Mesothelial cell of epicardium (in vitro differentiated cells): ENCODE measurements around the gene STPG1. TPM values are rescaled to one million over a fixed set of nuclear protein-coding genes. Genes with fewer than 3 reads are reported as not detected.

Experiments
- DNase-seq, 2 experiments: peaks; one replicate each; pipeline ENCODE4 v3.0.0; 2021; ENCODE audit warnings: low spot score in 2 of 2; ENCODE audit not compliant: unreplicated experiment in 2 of 2
- H3K27ac Mint-ChIP-seq: 2 replicates; pipeline ENCODE4 v1.8.0; 2021; ENCODE audit warnings: mixed read lengths
- H3K27me3 Mint-ChIP-seq: 2 replicates; pipeline ENCODE4 v1.8.0; 2021; ENCODE audit warnings: low read depth, mixed read lengths
- H3K36me3 Mint-ChIP-seq: 2 replicates; pipeline ENCODE4 v1.8.0; 2021; ENCODE audit warnings: mixed read lengths
- H3K4me1 Mint-ChIP-seq: 2 replicates; pipeline ENCODE4 v1.8.0; 2021; ENCODE audit warnings: mixed read lengths
- H3K4me3 Mint-ChIP-seq: 2 replicates; pipeline ENCODE4 v1.8.0; 2021; ENCODE audit warnings: mild to moderate bottlenecking, moderate library complexity, mixed read lengths
- H3K9me3 Mint-ChIP-seq: 2 replicates; pipeline ENCODE4 v1.8.0; 2021; ENCODE audit warnings: mixed read lengths
- CTCF ChIP-seq: fragments of 200-600 bp; sonication (generic); IDR thresholded peaks from one replicate; pipeline ENCODE4 v1.5.0; 2021; ENCODE audit warnings: antibody characterized with exemption; ENCODE audit not compliant: unreplicated experiment
- total RNA-seq: library from RNA; stranded (reverse); gene quantifications from 3 replicates; pipeline ENCODE4 v1.2.1, GENCODE V29; 2021

Gene STPG1
- total RNA-seq, 1 donor from 2014 or later: 8.8 TPM

GRCh38 chr1:24443241-24443656 lies 29.7 kb upstream of the STPG1 start:
- H3K27ac Mint-ChIP-seq: peak overlapping the region; percentile 75
- H3K27me3 Mint-ChIP-seq: no peaks in the 10 kb centered on the region
- peaks cover 14% of the 10 kb centered on the region for H3K36me3 Mint-ChIP-seq
- H3K4me1 Mint-ChIP-seq: peaks cover 18% of the 10 kb centered on the region
- no peak overlapping the region for H3K4me3 Mint-ChIP-seq
- TF ChIP-seq CTCF: no peak
- DNase-seq: no peak
- H3K9me3 Mint-ChIP-seq: peaks cover 4% of the 10 kb centered on the region

GRCh38 chr1:24442764-24443163 lies 29.2 kb upstream of the STPG1 start:
- peak overlapping the region; percentile 75 for H3K27ac Mint-ChIP-seq

GRCh38 chr1:24441996-24442668 lies 28.6 kb upstream of the STPG1 start:
- H3K36me3 Mint-ChIP-seq: peaks cover 13% of the 10 kb centered on the region
- H3K27ac Mint-ChIP-seq: no peak overlapping the region
- TF ChIP-seq CTCF: no peak
- peaks cover 18% of the 10 kb centered on the region for H3K4me1 Mint-ChIP-seq
- no peaks in the 10 kb centered on the region for H3K27me3 Mint-ChIP-seq
- peaks cover 4% of the 10 kb centered on the region for H3K9me3 Mint-ChIP-seq
- DNase-seq: no peak
- H3K4me3 Mint-ChIP-seq: no peak overlapping the region

More at GRCh38 chr1:24442764-24443163, 29.2 kb upstream of the STPG1 start:
- no peak overlapping the region for H3K4me3 Mint-ChIP-seq
- no peak for DNase-seq
- H3K27me3 Mint-ChIP-seq: no peaks in the 10 kb centered on the region
- peaks cover 4% of the 10 kb centered on the region for H3K9me3 Mint-ChIP-seq
- peaks cover 14% of the 10 kb centered on the region for H3K36me3 Mint-ChIP-seq
- TF ChIP-seq CTCF: no peak
- H3K4me1 Mint-ChIP-seq: peaks cover 18% of the 10 kb centered on the region

GRCh38 chr1:24441480-24441879 lies 27.9 kb upstream of the STPG1 start:
- no peak for TF ChIP-seq CTCF
- Mint-ChIP-seq H3K4me1 (peaks cover 18% of the 10 kb centered on the region), H3K27me3 (no peaks in the 10 kb centered on the region), H3K27ac (no peak overlapping the region), H3K4me3 (no peak overlapping the region), H3K9me3 (peaks cover 2% of the 10 kb centered on the region), H3K36me3 (peaks cover 7% of the 10 kb centered on the region)
- DNase-seq: no peak

- Mint-ChIP-seq H3K4me3 (no peak overlapping the region), H3K27me3 (no peaks in the 10 kb centered on the region)
- TF ChIP-seq CTCF: no peak
Measured at GRCh38 chr1:24440436-24440835, 26.9 kb upstream of the STPG1 start.

More at GRCh38 chr1:24440436-24440835, 26.9 kb upstream of the STPG1 start:
- Mint-ChIP-seq H3K4me1 (peaks cover 16% of the 10 kb centered on the region), H3K36me3 (peaks cover 3% of the 10 kb centered on the region), H3K27ac (no peak overlapping the region), H3K9me3 (no peaks in the 10 kb centered on the region)
- no peak for DNase-seq
